GM06990 (cell line): Measurements from ENCODE around the gene TNFSF12.

Experiments
- DNase-seq: peaks from one replicate; pipeline ENCODE4 v3.0.0-alpha.2; 2011; ENCODE audit not compliant: insufficient read length; ENCODE audit errors: extremely low read depth
- H3K27me3 ChIP-seq: replicated peaks from 2 replicates; pipeline ENCODE4 v1.6.0; 2011; ENCODE audit warnings: low read length; ENCODE audit not compliant: control insufficient read depth, insufficient read depth
- H3K36me3 ChIP-seq: 2 replicates; pipeline ENCODE4 v1.5.1; 2011; ENCODE audit warnings: low read length; ENCODE audit not compliant: control insufficient read depth, insufficient read depth
- H3K4me3 ChIP-seq: replicated peaks from 2 replicates; pipeline ENCODE4 v1.5.1; 2011; ENCODE audit warnings: low read depth, mild to moderate bottlenecking, control low read depth, low read length
- TF ChIP-seq, protein P1 (sequence below): IDR thresholded peaks from 2 replicates; pipeline ENCODE4 v1.5.1; 2011; ENCODE audit warnings: low read length, control low read depth, mild to moderate bottlenecking, inconsistent platforms; ENCODE audit not compliant: insufficient read depth, poor library complexity, severe bottlenecking

The TNFSF12 gene

GRCh38 chr17:7579001-7579833 is 30.4 kb downstream of the TNFSF12 start, which contains the start of gene CD68:
Gene CD68, plus strand, starts transcription at chr17:7579638. Its CDS starts 40 bp downstream, at chr17:7579678.
- H3K27me3 ChIP-seq, result no peaks in the 10 kb centered on the region
- H3K4me3 ChIP-seq, result peak within 1 kb of the TSS; percentile 1; the same call in 1 of the 2 replicates
- TF ChIP-seq, protein P1, sequence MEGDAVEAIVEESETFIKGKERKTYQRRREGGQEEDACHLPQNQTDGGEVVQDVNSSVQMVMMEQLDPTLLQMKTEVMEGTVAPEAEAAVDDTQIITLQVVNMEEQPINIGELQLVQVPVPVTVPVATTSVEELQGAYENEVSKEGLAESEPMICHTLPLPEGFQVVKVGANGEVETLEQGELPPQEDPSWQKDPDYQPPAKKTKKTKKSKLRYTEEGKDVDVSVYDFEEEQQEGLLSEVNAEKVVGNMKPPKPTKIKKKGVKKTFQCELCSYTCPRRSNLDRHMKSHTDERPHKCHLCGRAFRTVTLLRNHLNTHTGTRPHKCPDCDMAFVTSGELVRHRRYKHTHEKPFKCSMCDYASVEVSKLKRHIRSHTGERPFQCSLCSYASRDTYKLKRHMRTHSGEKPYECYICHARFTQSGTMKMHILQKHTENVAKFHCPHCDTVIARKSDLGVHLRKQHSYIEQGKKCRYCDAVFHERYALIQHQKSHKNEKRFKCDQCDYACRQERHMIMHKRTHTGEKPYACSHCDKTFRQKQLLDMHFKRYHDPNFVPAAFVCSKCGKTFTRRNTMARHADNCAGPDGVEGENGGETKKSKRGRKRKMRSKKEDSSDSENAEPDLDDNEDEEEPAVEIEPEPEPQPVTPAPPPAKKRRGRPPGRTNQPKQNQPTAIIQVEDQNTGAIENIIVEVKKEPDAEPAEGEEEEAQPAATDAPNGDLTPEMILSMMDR, result no peak
- H3K36me3 ChIP-seq, result peaks cover 34% of the 10 kb centered on the region
- peak; percentile 73 for DNase-seq

DNA sequence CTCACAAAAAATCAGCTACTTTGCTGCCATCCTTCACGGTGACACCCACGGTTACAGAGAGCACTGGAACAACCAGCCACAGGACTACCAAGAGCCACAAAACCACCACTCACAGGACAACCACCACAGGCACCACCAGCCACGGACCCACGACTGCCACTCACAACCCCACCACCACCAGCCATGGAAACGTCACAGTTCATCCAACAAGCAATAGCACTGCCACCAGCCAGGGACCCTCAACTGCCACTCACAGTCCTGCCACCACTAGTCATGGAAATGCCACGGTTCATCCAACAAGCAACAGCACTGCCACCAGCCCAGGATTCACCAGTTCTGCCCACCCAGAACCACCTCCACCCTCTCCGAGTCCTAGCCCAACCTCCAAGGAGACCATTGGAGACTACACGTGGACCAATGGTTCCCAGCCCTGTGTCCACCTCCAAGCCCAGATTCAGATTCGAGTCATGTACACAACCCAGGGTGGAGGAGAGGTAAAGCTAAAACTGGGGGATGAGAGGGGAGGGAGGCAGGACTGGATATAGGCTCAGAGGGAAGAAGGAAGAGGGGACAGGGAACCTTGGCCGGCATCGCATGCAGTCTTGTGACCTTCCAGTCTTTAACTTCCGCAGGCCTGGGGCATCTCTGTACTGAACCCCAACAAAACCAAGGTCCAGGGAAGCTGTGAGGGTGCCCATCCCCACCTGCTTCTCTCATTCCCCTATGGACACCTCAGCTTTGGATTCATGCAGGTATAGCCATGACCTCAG is 31.2 kb downstream of the TNFSF12 start:
- Histone ChIP-seq H3K27me3 (no peaks in the 10 kb centered on the region), H3K36me3 (peaks cover 31% of the 10 kb centered on the region), H3K4me3 (no peak overlapping the region)
- DNase-seq, result peak; percentile 72
- TF ChIP-seq, protein P1, result no peak

DNA sequence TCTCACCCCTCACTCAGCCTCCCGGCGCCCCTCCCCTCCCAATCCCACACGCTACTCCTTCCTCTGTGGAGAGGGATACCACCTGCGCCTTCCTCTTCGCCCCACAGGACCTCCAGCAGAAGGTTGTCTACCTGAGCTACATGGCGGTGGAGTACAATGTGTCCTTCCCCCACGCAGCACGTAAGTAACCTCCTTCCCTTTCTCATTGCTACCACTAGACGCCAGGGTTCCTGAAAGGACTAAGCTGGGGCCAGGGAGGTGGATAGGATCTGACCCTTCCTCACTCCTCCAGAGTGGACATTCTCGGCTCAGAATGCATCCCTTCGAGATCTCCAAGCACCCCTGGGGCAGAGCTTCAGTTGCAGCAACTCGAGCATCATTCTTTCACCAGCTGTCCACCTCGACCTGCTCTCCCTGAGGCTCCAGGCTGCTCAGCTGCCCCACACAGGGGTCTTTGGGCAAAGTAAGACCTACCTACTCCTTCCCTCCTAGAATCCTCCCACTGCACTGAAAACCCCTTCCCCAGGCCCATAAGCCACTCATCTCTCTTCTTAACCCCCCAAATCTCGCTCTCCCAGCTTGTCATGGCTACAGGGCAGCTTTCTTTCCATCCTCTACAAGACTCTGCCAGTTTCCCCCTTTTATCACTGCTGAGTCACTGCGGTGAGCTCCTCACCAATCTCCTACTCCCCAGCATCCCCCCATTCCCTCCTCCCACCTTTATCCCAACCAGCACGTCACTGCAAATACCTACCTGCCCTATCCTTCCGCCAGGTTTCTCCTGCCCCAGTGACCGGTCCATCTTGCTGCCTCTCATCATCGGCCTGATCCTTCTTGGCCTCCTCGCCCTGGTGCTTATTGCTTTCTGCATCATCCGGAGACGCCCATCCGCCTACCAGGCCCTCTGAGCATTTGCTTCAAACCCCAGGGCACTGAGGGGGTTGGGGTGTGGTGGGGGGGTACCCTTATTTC is 32.0 kb downstream of the TNFSF12 start:
- TF ChIP-seq, protein P1, result no peak
- no peak for DNase-seq
- no peaks in the 10 kb centered on the region for H3K27me3 ChIP-seq
- no peak overlapping the region for H3K4me3 ChIP-seq
- peaks cover 24% of the 10 kb centered on the region for H3K36me3 ChIP-seq

DNA sequence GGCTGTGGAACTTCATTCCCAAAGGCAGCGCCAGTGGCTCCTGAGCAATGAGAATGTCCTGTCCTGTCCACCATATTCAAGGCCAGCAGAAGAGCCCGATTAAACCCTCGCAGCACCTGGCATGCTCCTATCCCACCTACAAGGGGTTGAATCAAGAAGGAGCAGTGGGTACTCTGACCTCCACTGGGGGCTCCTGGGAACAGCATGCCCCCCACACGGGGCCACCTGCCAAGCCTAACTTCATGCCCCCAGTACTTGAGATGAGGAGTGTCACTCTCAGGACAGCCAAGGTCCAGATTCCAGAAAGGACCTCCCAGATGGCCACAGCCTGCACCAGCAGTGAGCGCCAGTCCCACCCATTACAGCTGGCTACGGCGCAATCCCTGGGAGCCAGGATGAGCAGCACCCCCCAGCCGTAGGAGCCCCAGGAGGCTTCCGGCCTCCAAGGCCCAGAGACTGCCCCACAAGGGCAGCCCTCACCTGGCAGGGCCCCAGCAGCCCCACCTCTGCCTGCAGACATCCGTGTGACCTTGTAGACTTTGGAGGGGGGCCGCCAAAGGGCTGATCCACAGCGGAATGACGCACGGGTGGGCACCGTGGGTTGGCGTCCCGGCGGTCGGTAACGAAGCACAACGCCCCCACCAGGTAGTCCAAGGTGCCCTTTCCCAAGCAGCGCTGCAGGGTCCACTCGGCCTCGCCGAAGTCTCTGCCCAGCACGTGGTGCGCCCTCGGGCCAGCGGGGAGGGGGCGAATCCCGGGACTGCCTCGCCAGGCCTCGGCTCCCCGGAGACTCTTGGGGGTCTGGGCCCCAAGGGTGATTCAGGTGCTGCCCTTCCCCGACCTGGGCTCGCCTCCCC is 33.8 kb downstream of the TNFSF12 start:
- peak overlapping the region; percentile 90 for H3K4me3 ChIP-seq
- no peak for DNase-seq
- peaks cover 17% of the 10 kb centered on the region for H3K36me3 ChIP-seq
- no peaks in the 10 kb centered on the region for H3K27me3 ChIP-seq
- TF ChIP-seq, protein P1, result no peak
